ENCODE results near the gene S100A12.
A peak's percentile ranks its signal among the peaks of the same experiment; 100 is the strongest.

The S100A12 gene

GRCh38 chr1:153370146-153370545 lies 5.3 kb downstream of the S100A12 start:
- H3K27ac ChIP-seq (replicated peaks), result no peak overlapping the region
- TF ChIP-seq SPI1 (IDR thresholded peaks at IDR 0.05; ENCODE audit: borderline replicate concordance, low read depth) (no peak), CTCF (IDR thresholded peaks at IDR 0.05; ENCODE audit: insufficient read depth, low read length) (no peak)
- no peak for DNase-seq (ENCODE audit: low read depth in 1 of 2, low spot score in 1 of 2)
- H3K27me3 ChIP-seq (ENCODE audit: insufficient read depth, poor library complexity, severe bottlenecking), result peaks cover 4% of the 10 kb centered on the region
- no peak overlapping the region for H3K4me3 ChIP-seq (replicated peaks; ENCODE audit: insufficient read depth, low read length)

DNA sequence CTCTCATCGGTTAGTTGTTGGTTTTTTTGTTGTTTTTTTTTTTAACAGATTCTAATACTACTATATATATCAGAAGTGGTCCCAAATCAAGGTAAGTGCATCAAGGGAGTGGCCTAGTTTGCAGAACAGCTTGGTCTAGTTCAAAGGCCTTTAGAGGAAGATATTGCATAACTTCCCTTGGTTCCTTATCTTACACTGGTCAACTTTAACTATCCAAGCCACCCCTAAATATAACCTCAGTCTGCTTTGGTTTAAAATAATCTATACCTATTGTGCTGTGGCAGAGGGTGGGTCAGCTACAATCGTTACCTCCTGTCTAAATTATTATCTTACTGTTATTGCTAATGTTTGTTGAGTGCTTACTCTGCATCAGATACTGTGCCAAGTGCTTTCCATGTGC lies 6.9 kb downstream of the S100A12 start:
- H3K27me3 ChIP-seq (ENCODE audit: insufficient read depth, poor library complexity, severe bottlenecking), result peaks cover 4% of the 10 kb centered on the region
- TF ChIP-seq CTCF (IDR thresholded peaks at IDR 0.05; ENCODE audit: insufficient read depth, low read length), result no peak
- no peak for TF ChIP-seq POLR2AphosphoS5 (IDR thresholded peaks at IDR 0.05; ENCODE audit: low read depth)
- no peak for TF ChIP-seq REST (IDR thresholded peaks at IDR 0.05; ENCODE audit: insufficient replicate concordance, low read depth)
- TF ChIP-seq SPI1 (IDR thresholded peaks at IDR 0.05; ENCODE audit: borderline replicate concordance, low read depth), result no peak
- no peak for TF ChIP-seq GABPA (IDR thresholded peaks at IDR 0.05; ENCODE audit: low read depth)
- peak in 1 of 2 experiments; percentile 55 for DNase-seq (ENCODE audit: low read depth in 1 of 2, low spot score in 1 of 2)
- H3K27ac ChIP-seq (replicated peaks), result no peak overlapping the region
- no peak overlapping the region for H3K4me3 ChIP-seq (replicated peaks; ENCODE audit: insufficient read depth, low read length)

GRCh38 chr1:153367090-153367489 lies 8.3 kb downstream of the S100A12 start:
- Histone ChIP-seq H3K27ac (replicated peaks) (peak overlapping the region; percentile 73; the same call in 1 of the 2 replicates), H3K4me3 (replicated peaks; ENCODE audit: insufficient read depth, low read length) (no peak overlapping the region), H3K27me3 (ENCODE audit: insufficient read depth, poor library complexity, severe bottlenecking) (no peaks in the 10 kb centered on the region)
- TF ChIP-seq CTCF (IDR thresholded peaks at IDR 0.05; ENCODE audit: insufficient read depth, low read length), result no peak
- no peak for TF ChIP-seq SPI1 (IDR thresholded peaks at IDR 0.05; ENCODE audit: borderline replicate concordance, low read depth)
- TF ChIP-seq GABPA (IDR thresholded peaks at IDR 0.05; ENCODE audit: low read depth), result no peak
- no peak for TF ChIP-seq POLR2AphosphoS5 (IDR thresholded peaks at IDR 0.05; ENCODE audit: low read depth)
- no peak for TF ChIP-seq REST (IDR thresholded peaks at IDR 0.05; ENCODE audit: insufficient replicate concordance, low read depth)
- DNase-seq (ENCODE audit: low read depth in 1 of 2, low spot score in 1 of 2), result no peak

DNA sequence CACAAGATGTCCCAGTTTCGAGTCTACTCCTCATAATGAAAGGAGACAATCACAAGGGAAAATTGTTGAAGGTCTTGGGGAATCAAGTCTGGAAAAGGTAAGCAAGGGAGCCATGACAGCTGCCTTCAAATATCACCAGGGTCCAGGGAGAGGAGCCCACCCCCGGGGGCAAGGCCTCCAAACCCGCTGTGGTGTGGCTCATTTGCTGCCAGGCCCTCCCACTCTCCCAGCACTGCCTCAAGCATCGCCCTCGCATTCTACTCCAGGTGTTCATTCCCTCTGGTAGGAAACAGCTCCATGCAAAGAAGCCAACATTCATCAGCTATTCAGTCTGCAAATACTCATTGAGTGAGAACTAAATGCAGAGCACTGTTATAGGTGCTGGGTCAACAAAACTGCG lies 9.2 kb downstream of the S100A12 start:
- DNase-seq (ENCODE audit: low read depth in 1 of 2, low spot score in 1 of 2), result no peak
- H3K4me3 ChIP-seq (replicated peaks; ENCODE audit: insufficient read depth, low read length), result no peak overlapping the region
- no peak for TF ChIP-seq SPI1 (IDR thresholded peaks at IDR 0.05; ENCODE audit: borderline replicate concordance, low read depth)
- no peak for TF ChIP-seq REST (IDR thresholded peaks at IDR 0.05; ENCODE audit: insufficient replicate concordance, low read depth)
- no peak for TF ChIP-seq CTCF (IDR thresholded peaks at IDR 0.05; ENCODE audit: insufficient read depth, low read length)
- no peak for TF ChIP-seq GABPA (IDR thresholded peaks at IDR 0.05; ENCODE audit: low read depth)
- TF ChIP-seq POLR2AphosphoS5 (IDR thresholded peaks at IDR 0.05; ENCODE audit: low read depth), result no peak
- H3K27me3 ChIP-seq (ENCODE audit: insufficient read depth, poor library complexity, severe bottlenecking), result no peaks in the 10 kb centered on the region
- peak overlapping the region; percentile 73 for H3K27ac ChIP-seq (replicated peaks)

All from HL-60 (cell line).